Stimulated activated CD4-positive, alpha-beta T cell treated with anti-CD3 and anti-CD28 coated beads, Interleukin-15, amount 100 ng/mL, for 48 hours (primary cell): ENCODE results near the gene ULK2.
"Not testable (repeated sequence)": the region's sequence is repeated elsewhere in the genome, so short reads cannot be mapped to it uniquely, and the experiment has no call there.

Source experiments
- DNase-seq, 2 donors: peaks; one replicate each; pipeline ENCODE4 v3.0.0-alpha.2; 2020; ENCODE audit warnings: low read depth in 2 of 2

ULK2 gene

GRCh38 chr17:19867329-19868078 lies at the start of gene ULK2:
TSS of gene ULK2 (minus strand) at chr17:19867936. CDS start at chr17:19867417, 519 bp downstream.
- DNase-seq: peak; percentile 18 to 30

- DNase-seq: no peak
Observed at GRCh38 chr17:19915245-19915978, 47.7 kb upstream of the ULK2 start.

GRCh38 chr17:19911033-19911432 lies 43.3 kb upstream of the ULK2 start:
- no peak for DNase-seq

DNA sequence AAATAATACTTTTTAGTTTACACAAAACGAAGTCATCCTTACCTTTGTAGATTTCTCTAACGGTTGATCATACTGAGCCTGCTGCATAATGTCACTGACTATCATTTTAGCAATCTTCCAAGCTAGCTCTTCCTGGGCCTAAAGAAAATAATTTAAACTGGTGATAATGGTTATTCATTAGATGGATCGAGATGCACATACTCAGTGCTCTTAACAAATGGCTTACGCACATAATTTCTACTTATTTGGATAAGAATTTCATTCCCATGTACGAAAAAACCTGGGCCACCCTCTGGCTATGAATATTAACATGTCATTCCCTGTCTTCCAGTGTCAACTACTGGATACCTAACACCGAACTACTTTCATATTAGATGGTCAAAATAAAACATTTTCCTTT lies 41.4 kb upstream of the ULK2 start:
- DNase-seq: no peak

DNA sequence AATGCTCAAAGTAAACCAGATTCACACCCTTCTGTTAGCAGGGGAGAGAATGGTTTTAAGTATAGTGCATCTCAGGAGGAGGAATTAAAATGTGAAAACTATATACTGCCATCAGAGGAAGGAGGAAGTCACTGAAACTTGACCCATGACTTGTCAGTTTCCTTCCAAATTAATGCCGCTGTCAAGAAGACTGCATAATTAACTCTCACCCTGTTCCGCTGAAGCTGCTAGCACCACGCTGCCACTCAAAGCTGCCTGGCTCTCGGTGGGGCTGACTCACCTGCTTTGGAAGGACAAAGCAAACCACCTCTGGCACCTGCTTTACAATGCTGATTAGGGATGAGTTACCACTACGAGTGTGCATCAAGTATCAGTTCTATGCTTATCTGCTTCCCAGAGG lies 37.8 kb upstream of the ULK2 start:
- DNase-seq: no peak

- no peak for DNase-seq
Observed at GRCh38 chr17:19904924-19905323, 37.2 kb upstream of the ULK2 start.

DNA sequence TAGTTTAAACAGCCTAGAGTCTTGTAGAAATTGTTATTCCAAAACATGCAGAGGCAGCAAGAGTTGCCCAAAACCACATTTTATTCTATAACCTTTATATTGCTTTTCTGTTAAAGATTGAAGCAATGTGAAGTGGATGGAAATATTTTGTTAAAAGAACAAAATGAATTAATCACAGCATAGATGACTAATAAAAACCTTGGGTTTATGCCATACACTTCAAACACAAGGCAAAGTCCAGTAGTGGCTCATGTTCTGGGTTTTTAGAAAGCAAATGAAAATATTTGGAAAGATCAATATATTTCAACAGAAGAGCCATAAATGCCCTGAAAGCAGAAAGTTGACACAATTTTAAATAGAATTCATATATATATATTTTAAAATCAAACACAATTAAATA lies 36.7 kb upstream of the ULK2 start:
- no peak for DNase-seq

- DNase-seq: no peak
Observed at GRCh38 chr17:19900809-19901208, 33.1 kb upstream of the ULK2 start.

- no peak for DNase-seq
Observed at GRCh38 chr17:19897903-19898302, 30.2 kb upstream of the ULK2 start.

- no peak for DNase-seq
Observed at GRCh38 chr17:19897090-19897837, 29.5 kb upstream of the ULK2 start.

- no peak for DNase-seq
Observed at GRCh38 chr17:19896679-19897078, 28.9 kb upstream of the ULK2 start.

DNA sequence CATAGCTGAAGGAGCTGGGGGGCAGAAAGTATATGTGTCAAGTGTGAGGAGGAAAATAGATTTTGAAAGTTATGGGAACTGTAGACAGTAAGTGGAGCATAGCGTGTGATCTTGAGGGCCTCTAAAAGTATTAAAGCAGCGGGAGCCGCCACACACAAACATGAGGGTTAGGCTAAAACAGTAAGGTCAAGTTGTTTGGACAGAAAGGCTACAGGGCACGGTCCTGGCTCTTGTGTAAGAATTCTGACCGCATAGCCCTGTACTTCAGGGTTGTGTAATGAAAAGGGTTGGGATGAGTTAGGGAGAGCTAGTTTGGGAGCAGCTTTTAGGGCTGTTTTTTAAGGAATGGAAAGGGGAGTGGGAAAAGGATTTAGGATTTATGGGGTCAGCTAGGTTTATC lies 22.8 kb upstream of the ULK2 start:
- not testable (repeated sequence) for DNase-seq

GRCh38 chr17:19890001-19890400 lies 22.3 kb upstream of the ULK2 start:
- not testable (repeated sequence) for DNase-seq

GRCh38 chr17:19886116-19886515 lies 18.4 kb upstream of the ULK2 start:
- DNase-seq: no peak

GRCh38 chr17:19883537-19884215 lies 15.9 kb upstream of the ULK2 start:
- DNase-seq: no peak

GRCh38 chr17:19880393-19880792 lies 12.7 kb upstream of the ULK2 start:
- DNase-seq: no peak

- DNase-seq: no peak
Observed at GRCh38 chr17:19877364-19877945, 9.7 kb upstream of the ULK2 start.

GRCh38 chr17:19876529-19877161 lies 8.9 kb upstream of the ULK2 start:
- DNase-seq: no peak

DNA sequence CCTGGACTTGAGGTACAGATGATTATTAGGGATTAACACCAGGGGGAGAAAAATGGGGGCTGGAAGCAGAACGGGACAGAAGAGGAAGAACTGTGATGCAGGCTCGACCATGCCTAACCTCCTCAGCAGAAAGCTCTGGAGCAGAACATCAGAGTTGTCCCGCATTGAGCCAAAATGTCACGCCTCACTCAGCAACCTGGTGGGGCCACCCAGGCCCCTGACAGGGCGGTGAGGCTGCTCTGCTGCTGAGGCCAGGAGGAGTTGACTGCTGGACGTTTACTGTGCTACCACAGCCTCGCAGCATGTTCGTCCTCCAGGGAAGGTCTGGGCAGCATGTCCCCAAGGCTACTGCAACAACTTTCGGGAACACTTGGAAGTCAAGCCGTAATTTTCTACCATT lies 6.5 kb upstream of the ULK2 start:
- DNase-seq: no peak

DNA sequence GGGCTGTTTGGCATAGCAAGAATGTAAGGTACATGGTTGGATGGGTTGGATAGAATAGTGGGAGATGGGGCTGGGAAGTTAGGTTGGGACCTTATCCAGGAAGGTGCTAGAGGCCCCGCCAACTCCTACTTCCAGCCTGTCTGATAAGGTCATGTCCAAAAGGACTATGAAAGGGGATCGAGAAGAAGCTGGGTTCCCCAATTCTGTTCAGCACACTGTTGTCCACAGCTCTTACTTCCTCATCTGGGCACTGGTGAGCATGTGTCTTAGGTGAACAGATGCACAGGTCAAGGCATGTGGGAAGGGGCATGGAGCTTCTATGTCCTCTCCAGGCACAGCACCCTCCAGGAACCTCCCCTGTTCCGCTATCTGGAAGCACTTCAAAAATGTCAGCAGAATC lies 5.6 kb upstream of the ULK2 start:
- DNase-seq: no peak

- no peak for DNase-seq
Observed at GRCh38 chr17:19868079-19868395, 301 bp upstream of the ULK2 start.

- DNase-seq: peak in 1 of 2 donors; percentile 27
Observed at GRCh38 chr17:19867079-19867328, 732 bp downstream of the ULK2 start.
